A172 (cell line): ENCODE results near the gene TAGAP. TPM values are rescaled to one million over a fixed set of nuclear protein-coding genes. Genes with fewer than 3 reads are reported as not detected.
"Not testable (repeated sequence)": the region's sequence is repeated elsewhere in the genome, so short reads cannot be mapped to it uniquely, and the experiment has no call there.

Experiments used
- DNase-seq: peaks from one replicate; pipeline ENCODE4 v3.0.0-alpha.2; 2015; ENCODE audit warnings: low spot score
- total RNA-seq: library from RNA; depleted of rRNA; stranded (reverse); fragments of >200 nt; shearing (Covaris generic); gene quantifications from 2 replicates; pipeline ENCODE4 v1.2.3, GENCODE V29; 2014; rRNA removed

Gene TAGAP
- total RNA-seq, 1 experiment from 2014 or later, result not detected

DNA sequence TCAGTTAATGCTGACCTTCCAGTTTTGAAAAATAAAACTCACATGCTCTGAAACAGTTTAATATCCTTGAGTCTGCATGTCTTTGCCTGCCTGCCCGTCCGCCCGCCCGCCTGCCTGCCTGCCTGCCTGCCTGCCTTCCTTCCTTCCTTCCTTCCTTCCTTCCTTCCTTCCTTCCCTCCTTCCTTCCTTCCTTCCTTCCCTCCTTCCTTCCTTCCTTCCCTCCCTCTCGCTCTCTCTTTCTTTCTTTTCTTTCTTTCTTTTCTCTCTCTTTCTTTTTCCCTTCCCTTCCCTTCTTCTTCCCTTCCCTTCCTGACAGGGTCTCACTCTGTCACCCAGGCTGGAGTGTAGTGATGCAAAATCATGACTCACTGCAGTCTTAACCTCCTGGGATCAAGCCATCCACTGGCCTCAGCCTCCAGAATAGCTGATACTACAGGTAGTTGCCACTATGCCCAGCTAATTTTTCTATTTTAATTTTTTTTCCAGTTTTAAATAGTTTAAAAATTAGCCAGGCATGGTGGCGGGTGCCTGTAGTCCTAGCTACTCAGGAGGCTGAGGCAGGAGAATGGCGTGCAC, 34.7 kb downstream of the TAGAP start:
- not testable (repeated sequence) for DNase-seq

GRCh38 chr6:159008656-159009288, 36.0 kb downstream of the TAGAP start:
- DNase-seq, result peak; percentile 34

DNA sequence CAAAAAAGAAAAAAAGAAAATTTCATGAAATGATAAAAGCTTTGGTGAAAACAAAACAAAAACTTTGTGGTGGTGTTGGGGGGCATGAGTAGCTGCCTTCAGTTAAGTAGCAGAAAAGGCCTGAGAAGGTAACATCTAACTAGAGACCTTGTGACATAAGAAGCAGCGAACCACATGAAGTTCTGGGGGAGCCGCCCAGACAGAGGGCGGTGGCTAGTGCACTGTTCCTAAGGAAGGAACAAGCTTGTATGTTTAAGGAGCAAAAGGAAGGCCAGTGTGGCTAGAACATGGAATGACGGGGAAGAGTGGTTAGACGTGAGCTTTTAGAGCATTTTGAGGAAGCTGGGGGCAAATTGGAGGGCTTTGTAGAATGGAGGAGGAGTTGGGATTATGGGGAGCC, 37.3 kb downstream of the TAGAP start:
- no peak for DNase-seq

DNA sequence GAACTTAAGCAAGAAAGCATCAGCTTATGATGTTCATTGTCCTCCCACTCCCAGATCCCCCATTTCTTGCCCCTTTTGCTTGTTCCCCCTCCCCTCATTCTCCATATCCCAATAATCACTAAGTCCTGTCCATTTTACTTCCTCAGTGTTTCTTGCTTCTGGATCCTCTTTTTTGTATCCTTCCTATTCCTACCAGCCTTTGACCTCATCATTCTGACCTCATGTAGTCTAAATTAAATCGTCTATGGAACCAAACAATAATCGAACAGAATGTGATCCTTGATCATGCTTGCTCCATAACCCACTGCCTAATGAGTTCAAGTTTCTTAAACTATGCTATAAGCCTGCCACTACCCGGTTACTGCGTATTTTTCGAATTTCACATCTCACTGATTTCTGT, 39.4 kb downstream of the TAGAP start:
- no peak for DNase-seq

GRCh38 chr6:159004592-159004991, 40.2 kb downstream of the TAGAP start:
- DNase-seq, result no peak

GRCh38 chr6:159002432-159003155, 42.2 kb downstream of the TAGAP start:
- DNase-seq, result peak; percentile 42

DNA sequence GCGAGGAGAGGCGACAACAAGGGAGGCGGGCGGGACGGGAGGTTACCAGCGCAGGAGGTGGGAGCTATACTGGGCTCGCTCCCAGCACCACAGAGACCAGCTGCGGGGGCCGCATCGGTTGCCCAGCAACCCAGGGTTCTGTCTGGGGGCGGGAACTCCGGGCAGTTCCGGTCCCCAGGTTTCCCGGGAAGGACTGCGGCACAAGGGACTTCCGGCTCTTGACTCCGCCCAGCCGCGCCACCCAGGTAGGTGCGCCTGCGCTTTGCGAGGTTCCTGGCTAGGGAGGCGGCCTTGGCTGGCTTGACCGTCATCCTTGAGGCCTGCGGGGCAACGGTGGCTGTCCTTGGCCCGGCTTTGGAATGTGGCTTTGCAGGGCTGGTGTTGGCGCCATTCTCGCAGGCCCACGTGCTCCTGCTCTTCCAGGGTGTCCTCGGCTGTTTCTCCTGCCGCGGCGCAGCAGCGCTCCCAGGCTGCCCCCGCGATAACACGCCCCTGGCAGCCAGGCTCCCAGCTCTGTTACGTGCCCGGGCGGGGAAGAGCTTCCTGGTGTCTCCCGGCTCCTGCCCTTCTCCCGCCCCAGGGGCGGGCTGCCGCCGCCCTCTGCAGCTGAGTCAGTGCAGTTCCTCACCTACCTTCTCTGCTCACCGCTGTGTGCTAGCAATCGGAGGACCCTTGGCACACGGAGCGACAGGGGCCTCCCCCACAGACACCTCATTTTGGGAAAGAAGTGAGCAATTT, 45.0 kb downstream of the TAGAP start, which contains the start of gene RSPH3:
RSPH3 (minus strand) TSS at position 537 of the 738 bp plus-strand sequence. CDS start 652 bp downstream, outside the sequence.
- DNase-seq, result peak; percentile 91

DNA sequence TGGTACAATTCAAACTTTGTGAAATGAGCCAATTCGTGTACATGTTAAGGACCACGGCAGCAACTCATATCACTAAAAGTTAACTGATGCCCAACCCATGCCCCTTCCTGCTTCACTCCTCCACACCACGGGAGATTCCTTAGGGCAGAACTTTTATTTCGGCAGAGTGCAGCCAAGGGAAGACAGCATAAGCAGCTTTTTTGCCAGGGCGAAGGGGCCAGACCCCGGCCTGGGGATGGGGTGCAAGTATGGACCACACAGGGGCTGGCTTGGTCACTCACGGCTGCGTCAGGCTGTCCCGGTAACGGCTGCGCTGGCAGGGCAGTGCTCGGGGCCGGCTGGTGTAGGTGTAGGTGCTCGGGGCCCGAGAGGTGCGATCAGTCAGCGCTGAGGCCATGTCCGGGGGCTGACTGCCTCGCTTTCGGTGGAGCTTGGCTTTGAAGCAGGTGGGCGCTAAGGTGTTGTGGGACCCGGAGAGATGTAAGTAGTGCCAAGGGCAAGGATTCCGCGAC, 45.6 kb downstream of the TAGAP start:
- peak; percentile 5 for DNase-seq

GRCh38 chr6:158996856-158997255, 47.9 kb downstream of the TAGAP start:
- DNase-seq, result no peak

DNA sequence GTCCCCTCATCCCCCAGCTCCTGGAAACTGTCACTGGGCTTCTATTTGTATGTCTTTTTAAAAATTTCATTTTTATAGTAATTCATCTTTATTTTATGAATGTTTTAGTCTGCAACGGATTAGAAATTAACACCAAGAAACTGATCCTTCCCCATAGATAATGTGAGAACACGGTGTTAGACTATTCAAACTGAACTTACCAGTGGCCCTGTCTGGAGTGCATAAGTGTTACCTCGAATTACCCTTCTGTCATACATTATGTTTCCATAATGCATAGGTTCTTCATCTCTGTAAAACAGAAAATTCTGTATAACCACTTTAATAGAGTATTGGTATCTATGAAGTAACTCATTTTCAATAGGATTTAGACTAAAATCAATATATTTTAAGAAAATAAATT, 51.2 kb downstream of the TAGAP start:
- DNase-seq, result no peak

GRCh38 chr6:158991017-158991723, 53.6 kb downstream of the TAGAP start:
- DNase-seq, result no peak

- not testable (repeated sequence) for DNase-seq
Measured at GRCh38 chr6:158989711-158990110, 55.1 kb downstream of the TAGAP start.

DNA sequence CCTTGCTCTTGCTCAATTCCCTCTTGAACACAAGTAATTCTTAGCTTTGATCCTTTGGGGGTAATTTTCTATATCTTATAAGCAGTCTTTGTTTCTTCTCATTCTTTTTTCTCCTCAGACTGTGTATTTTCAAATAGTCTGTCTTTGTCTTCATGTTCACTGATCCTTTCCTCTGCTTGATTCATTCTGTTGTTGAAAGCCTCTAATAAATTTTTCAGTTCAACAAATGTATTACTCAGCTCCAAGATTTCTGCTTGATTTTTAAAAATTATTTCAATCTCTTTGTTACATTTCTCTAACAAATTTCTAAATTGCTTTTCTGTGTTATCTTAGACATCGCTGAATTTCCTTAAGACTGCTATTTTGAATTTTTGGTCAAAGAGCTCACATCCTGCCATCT, 56.3 kb downstream of the TAGAP start:
- no peak for DNase-seq

DNA sequence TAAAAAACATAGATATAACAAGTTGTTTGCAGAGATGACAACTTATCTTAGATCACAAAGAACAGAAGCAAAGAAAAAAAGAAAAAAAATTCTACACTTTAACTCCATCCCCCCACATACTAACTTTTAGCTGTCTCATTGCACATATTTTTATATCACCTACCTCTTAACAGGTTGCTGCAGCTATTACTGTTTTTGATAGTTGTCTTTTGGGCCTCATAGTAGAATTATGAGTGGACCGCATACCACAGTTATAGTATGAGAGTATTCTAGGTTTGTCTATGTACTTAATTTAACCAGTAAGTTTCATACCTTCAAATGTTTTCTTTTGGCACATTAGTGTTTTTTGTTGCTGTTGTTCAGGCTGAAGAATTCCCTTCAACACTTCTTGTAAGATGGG, 57.1 kb downstream of the TAGAP start:
- no peak for DNase-seq

Other genes starting within 250 kb of the TAGAP start
- 446 and 456 TPM in 2 replicates for gene EZR, start 225.6 kb downstream of the TAGAP start, total RNA-seq
- gene RSPH3, start 44.8 kb downstream of the TAGAP start, total RNA-seq, result 3.3 and 4.4 TPM in 2 replicates
- gene FNDC1, start 124.4 kb upstream of the TAGAP start, total RNA-seq, result 0.02 TPM in 1 of 2 replicates, not detected in the other